CD8-positive, alpha-beta memory T cell (primary cell): Measurements from ENCODE around the gene GPC6. TPM values are rescaled to one million over a fixed set of nuclear protein-coding genes. Genes with fewer than 3 reads are reported as not detected.

Experiments
- CTCF ChIA-PET: fragments of 350-600 bp; sonication (Branson Sonifier 250); formaldehyde crosslinking; loops from one replicate; lab custom pipeline; 2021; ENCODE audit warnings: antibody characterized with exemption; lab: Charles Lee
- POLR2A ChIA-PET: fragments of 350-600 bp; sonication (Branson Sonifier 250); formaldehyde crosslinking; loops from one replicate; lab custom pipeline; 2021; ENCODE audit warnings: antibody characterized with exemption; lab: Charles Lee
- DNase-seq, 5 donors: peaks; one replicate each; pipeline versions ENCODE4 v3.0.0 to v3.0.0-alpha.2; 2020 to 2022; ENCODE audit warnings: mixed read lengths in 1 of 5
- H3K27ac ChIP-seq: one replicate; pipeline ENCODE4 v1.7.0; 2013; ENCODE audit warnings: low read depth, mild to moderate bottlenecking, low read length, moderate library complexity
- H3K27me3 ChIP-seq: 2 replicates; pipeline ENCODE4 v1.7.0; 2013; ENCODE audit warnings: low read length, mild to moderate bottlenecking; ENCODE audit not compliant: insufficient read depth, poor library complexity, severe bottlenecking
- H3K36me3 ChIP-seq: 2 replicates; pipeline ENCODE4 v1.7.0; 2013; ENCODE audit warnings: mild to moderate bottlenecking, low read length, moderate library complexity; ENCODE audit not compliant: insufficient read depth
- H3K4me1 ChIP-seq: 2 replicates; pipeline ENCODE4 v1.7.0; 2013; ENCODE audit warnings: mild to moderate bottlenecking, low read length, moderate library complexity; ENCODE audit not compliant: insufficient read depth
- H3K4me3 ChIP-seq: 2 replicates; pipeline ENCODE4 v1.7.0; 2013; ENCODE audit warnings: mild to moderate bottlenecking, low read length
- H3K9me3 ChIP-seq: 2 replicates; pipeline ENCODE4 v1.7.0; 2013; ENCODE audit warnings: mild to moderate bottlenecking, low read length
- H3K27ac Mint-ChIP-seq, 8 donors: one replicate each; pipeline ENCODE4 v1.8.0; 2020 to 2021; ENCODE audit warnings: mixed read lengths in 8 of 8, mild to moderate bottlenecking in 6 of 8, inconsistent platforms in 3 of 8, moderate library complexity in 3 of 8
- H3K27me3 Mint-ChIP-seq, 2 donors: one replicate each; pipeline ENCODE4 v1.8.0; 2020 to 2021; ENCODE audit warnings: mixed read lengths in 2 of 2, mild to moderate bottlenecking in 1 of 2, moderate library complexity in 1 of 2
- H3K36me3 Mint-ChIP-seq, 3 donors: one replicate each; pipeline ENCODE4 v1.8.0; 2020 to 2021; ENCODE audit warnings: mixed read lengths in 3 of 3, inconsistent platforms in 1 of 3, mild to moderate bottlenecking in 1 of 3
- H3K4me1 Mint-ChIP-seq, 3 donors: one replicate each; pipeline ENCODE4 v1.8.0; 2020 to 2021; ENCODE audit warnings: mixed read lengths in 3 of 3, inconsistent platforms in 1 of 3, mild to moderate bottlenecking in 1 of 3
- H3K4me3 Mint-ChIP-seq, 7 donors: one replicate each; pipeline ENCODE4 v1.8.0; 2020 to 2021; ENCODE audit warnings: mixed read lengths in 7 of 7, mild to moderate bottlenecking in 6 of 7, moderate library complexity in 4 of 7, inconsistent platforms in 2 of 7
- H3K9me3 Mint-ChIP-seq, 5 donors: one replicate each; pipeline ENCODE4 v1.8.0; 2020 to 2022; ENCODE audit warnings: mixed read lengths in 5 of 5, mild to moderate bottlenecking in 3 of 5, moderate library complexity in 2 of 5, inconsistent platforms in 1 of 5
- polyA plus RNA-seq: library from polyadenylated mRNA; unstranded; fragments of 300-500 nt; fragmentation: Illumina TruSeq; gene quantifications from one replicate; pipeline ENCODE4 v1.2.3, GENCODE V29; 2021
- total RNA-seq, 2 experiments: library from RNA; stranded (reverse); gene quantifications; one replicate each; pipeline ENCODE4 v1.2.3, GENCODE V29; 2021

The GPC6 gene
- total and polyA plus RNA-seq, 3 experiments from 2014 or later = not detected

DNA sequence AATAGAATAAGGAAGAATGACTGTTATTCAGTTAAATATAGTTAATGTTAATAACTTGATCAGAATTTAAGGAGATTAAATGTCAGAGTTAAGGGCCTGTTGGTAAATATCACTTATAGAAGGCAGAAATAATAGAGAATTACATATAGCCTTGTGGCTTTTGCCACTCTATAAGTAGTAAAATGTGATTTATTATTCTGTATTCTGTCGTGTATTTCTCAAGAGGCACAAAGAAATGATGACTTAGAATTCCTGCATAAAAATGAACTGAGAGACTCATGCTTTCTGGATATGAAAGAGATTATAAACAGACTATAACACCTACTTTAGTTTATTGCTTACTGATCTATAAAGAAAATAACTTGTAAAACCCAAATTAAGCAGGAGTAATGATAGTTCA lies 40.1 kb downstream of the GPC6 start:
- CTCF ChIA-PET = no interaction called here
- no peak overlapping the region for H3K27ac ChIP-seq
- H3K27me3 ChIP-seq = no peaks in the 10 kb centered on the region
- Mint-ChIP-seq H3K4me1 (no peaks in the 10 kb centered on the region), H3K36me3 (no peaks in the 10 kb centered on the region), H3K9me3 (peaks cover 0 to 3% (median 2%) of the 10 kb centered on the region in 5 donors), H3K27ac (no peak overlapping the region), H3K27me3 (peaks cover 0 to 5% of the 10 kb centered on the region in 2 donors), H3K4me3 (no peak overlapping the region)
- POLR2A ChIA-PET = no interaction called here
- no peaks in the 10 kb centered on the region for H3K36me3 ChIP-seq
- no peak overlapping the region for H3K4me3 ChIP-seq
- no peaks in the 10 kb centered on the region for H3K4me1 ChIP-seq
- DNase-seq = no peak
- H3K9me3 ChIP-seq = no peaks in the 10 kb centered on the region

GRCh38 chr13:93268327-93269028 lies 41.9 kb downstream of the GPC6 start:
- POLR2A ChIA-PET = no interaction called here

DNA sequence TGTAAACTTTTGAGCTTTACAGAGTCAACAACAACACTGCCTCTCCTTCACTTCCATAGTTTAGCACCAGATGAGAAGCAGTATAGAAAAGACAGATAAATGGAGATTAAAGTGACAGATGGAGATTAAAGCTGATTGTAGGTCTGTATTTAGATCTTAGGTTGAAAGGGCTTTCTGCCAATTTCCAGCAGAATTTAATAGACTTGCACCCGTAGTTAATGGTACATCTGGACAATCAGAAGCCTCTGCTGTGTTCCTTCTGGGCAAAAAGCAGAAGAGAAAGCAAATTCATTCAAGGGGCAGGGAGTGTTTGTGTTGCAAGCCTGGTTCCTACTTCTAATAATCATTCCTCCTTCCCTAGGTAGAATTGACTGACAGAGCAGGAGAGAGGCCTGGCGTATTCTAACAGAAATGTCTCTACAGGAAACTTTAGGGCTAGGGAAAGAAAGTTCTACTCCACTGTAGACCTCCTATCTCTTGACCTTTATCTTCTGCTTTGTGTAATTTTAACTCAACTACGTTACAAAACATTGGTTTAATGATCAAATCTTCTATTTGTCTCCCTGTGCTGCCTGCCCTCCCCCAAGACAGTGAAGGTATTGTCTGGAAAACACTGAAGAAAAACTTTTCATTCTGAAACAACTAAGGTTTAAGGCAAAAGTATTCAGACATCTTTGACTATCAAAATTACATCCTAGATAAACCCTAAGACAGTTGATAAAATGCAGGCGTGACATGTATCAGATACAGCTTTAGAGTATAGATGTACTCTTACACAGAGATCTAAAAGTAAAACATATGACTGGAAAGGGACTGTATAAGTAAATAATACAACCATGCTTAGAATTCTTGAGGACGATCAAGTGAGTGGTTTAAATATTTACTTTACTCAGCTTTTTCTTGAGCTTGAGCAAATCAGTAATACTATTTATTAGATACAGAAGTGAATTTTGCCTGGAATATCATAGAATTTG lies 44.4 kb downstream of the GPC6 start:
- Mint-ChIP-seq H3K9me3 (peaks cover 0 to 2% (median 0%) of the 10 kb centered on the region in 5 donors), H3K27ac (no peak overlapping the region), H3K36me3 (no peaks in the 10 kb centered on the region), H3K4me1 (no peaks in the 10 kb centered on the region), H3K4me3 (no peak overlapping the region), H3K27me3 (peaks cover 0 to 5% of the 10 kb centered on the region in 2 donors)
- Histone ChIP-seq H3K4me3 (no peak overlapping the region), H3K27me3 (no peaks in the 10 kb centered on the region), H3K27ac (no peak overlapping the region), H3K36me3 (no peaks in the 10 kb centered on the region), H3K4me1 (no peaks in the 10 kb centered on the region), H3K9me3 (no peaks in the 10 kb centered on the region)
- no peak for DNase-seq
- POLR2A ChIA-PET = no interaction called here
- CTCF ChIA-PET = no interaction called here

More at GRCh38 chr13:93268327-93269028, 41.9 kb downstream of the GPC6 start:
- H3K9me3 Mint-ChIP-seq = peaks cover 0 to 3% (median under 1%) of the 10 kb centered on the region in 5 donors
- no peak overlapping the region for H3K27ac Mint-ChIP-seq
- H3K36me3 ChIP-seq = no peaks in the 10 kb centered on the region
- no peak for DNase-seq
- H3K4me3 ChIP-seq = no peak overlapping the region
- no peak overlapping the region for H3K27ac ChIP-seq
- H3K4me3 Mint-ChIP-seq = no peak overlapping the region
- no peaks in the 10 kb centered on the region for H3K4me1 Mint-ChIP-seq
- H3K4me1 ChIP-seq = no peaks in the 10 kb centered on the region
- no peaks in the 10 kb centered on the region for H3K27me3 ChIP-seq
- H3K27me3 Mint-ChIP-seq = peaks cover 0 to 5% of the 10 kb centered on the region in 2 donors
- no peaks in the 10 kb centered on the region for H3K36me3 Mint-ChIP-seq
- no peaks in the 10 kb centered on the region for H3K9me3 ChIP-seq
- CTCF ChIA-PET = no interaction called here

DNA sequence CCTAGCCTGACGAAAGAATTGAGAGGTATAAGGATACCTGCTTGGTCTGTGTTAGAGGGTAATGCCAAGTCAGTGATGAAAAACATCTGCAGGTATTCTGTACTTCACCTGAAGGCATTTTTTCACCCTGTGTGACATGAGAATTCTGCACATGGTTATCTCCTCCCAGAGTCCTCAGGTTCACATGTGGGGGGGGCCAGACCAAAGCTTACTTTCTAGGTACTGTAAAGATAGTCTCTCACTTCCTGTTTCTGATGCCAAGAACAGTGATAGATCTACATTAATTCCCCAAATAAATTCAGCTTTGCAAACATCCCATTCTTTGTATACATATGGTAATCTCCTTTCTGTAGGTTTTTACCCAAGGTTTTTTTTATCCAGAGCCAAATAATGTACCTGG lies 53.4 kb downstream of the GPC6 start:
- DNase-seq = no peak
- H3K4me1 ChIP-seq = no peaks in the 10 kb centered on the region
- no peak overlapping the region for H3K27ac ChIP-seq
- no peaks in the 10 kb centered on the region for H3K36me3 ChIP-seq
- no peak overlapping the region for H3K27ac Mint-ChIP-seq
- H3K4me3 Mint-ChIP-seq = no peak overlapping the region
- no peaks in the 10 kb centered on the region for H3K4me1 Mint-ChIP-seq
- CTCF ChIA-PET = no interaction called here
- no peaks in the 10 kb centered on the region for H3K36me3 Mint-ChIP-seq
- no peaks in the 10 kb centered on the region for H3K27me3 ChIP-seq
- H3K27me3 Mint-ChIP-seq = no peaks in the 10 kb centered on the region
- no peaks in the 10 kb centered on the region for H3K9me3 Mint-ChIP-seq
- POLR2A ChIA-PET = no interaction called here
- H3K4me3 ChIP-seq = no peak overlapping the region
- no peaks in the 10 kb centered on the region for H3K9me3 ChIP-seq

DNA sequence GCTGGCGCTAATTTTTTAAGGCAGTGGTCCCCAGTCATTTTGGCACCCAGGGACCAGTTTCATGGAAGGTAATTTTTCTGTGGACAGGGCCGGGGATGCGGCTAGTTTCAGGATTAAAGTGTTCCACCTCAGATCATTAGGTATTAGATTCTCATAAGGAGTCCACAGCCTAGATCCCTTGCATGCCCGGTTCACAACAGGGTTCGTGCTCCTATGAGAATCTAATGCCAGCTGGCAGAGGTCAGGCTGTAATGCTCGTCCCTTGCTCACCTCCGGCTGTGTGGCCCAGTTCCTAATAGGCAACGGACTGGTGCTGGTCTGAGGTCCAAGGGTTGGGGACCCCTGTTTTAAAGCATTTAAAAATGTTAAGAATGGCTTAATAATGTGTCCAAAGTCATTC lies 54.1 kb downstream of the GPC6 start:
- Histone ChIP-seq H3K9me3 (no peaks in the 10 kb centered on the region), H3K27ac (no peak overlapping the region), H3K4me3 (no peak overlapping the region), H3K36me3 (no peaks in the 10 kb centered on the region), H3K27me3 (no peaks in the 10 kb centered on the region), H3K4me1 (no peaks in the 10 kb centered on the region)
- no peaks in the 10 kb centered on the region for H3K4me1 Mint-ChIP-seq
- no peaks in the 10 kb centered on the region for H3K36me3 Mint-ChIP-seq
- H3K4me3 Mint-ChIP-seq = no peak overlapping the region
- H3K27me3 Mint-ChIP-seq = no peaks in the 10 kb centered on the region
- no peak overlapping the region for H3K27ac Mint-ChIP-seq
- ChIA-PET POLR2A (no interaction called here), CTCF (no interaction called here)
- DNase-seq = no peak
- no peaks in the 10 kb centered on the region for H3K9me3 Mint-ChIP-seq

DNA sequence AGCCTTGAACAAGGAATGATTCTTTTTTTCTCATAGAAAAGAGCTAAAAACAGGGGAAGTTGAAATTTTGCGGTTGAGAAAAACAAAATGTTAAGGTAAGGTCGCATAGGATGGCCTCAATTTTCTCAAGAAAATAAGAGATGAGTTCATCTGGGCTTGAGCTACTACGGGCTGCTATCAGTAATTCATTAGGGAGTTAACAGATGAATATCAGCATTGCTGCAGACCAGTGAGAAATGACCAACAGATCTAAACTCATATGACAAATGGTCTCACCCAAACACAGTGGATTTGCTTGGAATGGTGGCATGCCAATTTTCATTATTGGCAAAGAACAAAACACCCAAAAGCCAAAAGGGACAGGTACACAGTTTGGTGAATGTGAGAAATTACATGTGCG lies 56.6 kb downstream of the GPC6 start:
- no peaks in the 10 kb centered on the region for H3K36me3 ChIP-seq
- Mint-ChIP-seq H3K4me3 (no peak overlapping the region), H3K4me1 (no peaks in the 10 kb centered on the region), H3K36me3 (no peaks in the 10 kb centered on the region), H3K9me3 (peaks cover 0 to 4% (median 0%) of the 10 kb centered on the region in 5 donors), H3K27ac (no peak overlapping the region), H3K27me3 (no peaks in the 10 kb centered on the region)
- H3K4me3 ChIP-seq = no peak overlapping the region
- H3K27ac ChIP-seq = no peak overlapping the region
- no peaks in the 10 kb centered on the region for H3K27me3 ChIP-seq
- H3K9me3 ChIP-seq = no peaks in the 10 kb centered on the region
- no peak for DNase-seq
- no peaks in the 10 kb centered on the region for H3K4me1 ChIP-seq
- CTCF ChIA-PET = no interaction called here
- POLR2A ChIA-PET = no interaction called here

GRCh38 chr13:93284064-93284463 lies 57.5 kb downstream of the GPC6 start:
- H3K27ac Mint-ChIP-seq = no peak overlapping the region
- CTCF ChIA-PET = no interaction called here

DNA sequence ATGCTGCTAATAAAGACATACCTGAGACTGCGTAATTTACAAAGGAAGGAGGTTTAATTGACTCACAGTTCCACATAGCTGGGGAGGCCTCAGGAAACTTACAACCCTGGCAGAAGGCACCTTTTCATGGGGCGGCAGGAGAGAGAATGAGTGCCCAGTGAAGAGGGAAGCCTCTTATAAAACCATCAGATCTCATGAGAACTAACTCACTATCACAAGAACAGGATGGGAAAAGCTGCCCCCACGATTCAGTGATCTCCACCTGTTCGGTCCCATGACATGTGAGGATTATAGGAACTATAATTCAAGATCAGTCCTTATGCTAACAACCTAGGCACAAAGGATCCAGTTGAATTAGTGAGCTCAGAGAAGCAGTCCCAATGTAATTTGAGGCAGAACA lies 59.4 kb downstream of the GPC6 start:
- no peak overlapping the region for H3K4me3 Mint-ChIP-seq
- Histone ChIP-seq H3K36me3 (no peaks in the 10 kb centered on the region), H3K4me1 (no peaks in the 10 kb centered on the region), H3K4me3 (no peak overlapping the region), H3K27me3 (no peaks in the 10 kb centered on the region), H3K27ac (no peak overlapping the region), H3K9me3 (no peaks in the 10 kb centered on the region)
- no peak overlapping the region for H3K27ac Mint-ChIP-seq
- peaks cover 0 to 4% (median 0%) of the 10 kb centered on the region in 5 donors for H3K9me3 Mint-ChIP-seq
- ChIA-PET CTCF (no interaction called here), POLR2A (no interaction called here)
- H3K36me3 Mint-ChIP-seq = no peaks in the 10 kb centered on the region
- H3K27me3 Mint-ChIP-seq = no peaks in the 10 kb centered on the region
- no peak for DNase-seq
- no peaks in the 10 kb centered on the region for H3K4me1 Mint-ChIP-seq

More at GRCh38 chr13:93284064-93284463, 57.5 kb downstream of the GPC6 start:
- H3K4me3 Mint-ChIP-seq = no peak overlapping the region
- peaks cover 0 to 4% (median 0%) of the 10 kb centered on the region in 5 donors for H3K9me3 Mint-ChIP-seq
- no peak overlapping the region for H3K4me3 ChIP-seq
- no peak overlapping the region for H3K27ac ChIP-seq
- no peaks in the 10 kb centered on the region for H3K27me3 ChIP-seq
- H3K27me3 Mint-ChIP-seq = no peaks in the 10 kb centered on the region
- H3K36me3 Mint-ChIP-seq = no peaks in the 10 kb centered on the region
- H3K4me1 Mint-ChIP-seq = no peaks in the 10 kb centered on the region
- POLR2A ChIA-PET = no interaction called here
- H3K36me3 ChIP-seq = no peaks in the 10 kb centered on the region
- DNase-seq = no peak
- no peaks in the 10 kb centered on the region for H3K9me3 ChIP-seq
- no peaks in the 10 kb centered on the region for H3K4me1 ChIP-seq
